AG04449 (cell line): ENCODE results near the gene FYCO1.

Experiments
- CTCF ChIA-PET: fragments of 350-600 bp; formaldehyde crosslinking; extraction: SDS; loops from one replicate; lab custom pipeline; 2021; ENCODE audit warnings: antibody characterized with exemption; lab: Yijun Ruan, JAX
- POLR2A ChIA-PET: fragments of 400-600, 350-600 bp; formaldehyde crosslinking; extraction: SDS; loops from one replicate; lab custom pipeline; 2020; ENCODE audit warnings: antibody characterized with exemption, inconsistent platforms; lab: Yijun Ruan, JAX
- DNase-seq: peaks from one replicate; pipeline ENCODE4 v3.0.0-alpha.2; 2010; ENCODE audit warnings: low read depth, low spot score
- H3K4me3 ChIP-seq: 2 replicates; pipeline ENCODE4 v1.5.1; 2011; ENCODE audit warnings: low read depth, mild to moderate bottlenecking, control low read depth, low read length
- TF ChIP-seq, protein P1 (sequence below): IDR thresholded peaks from one replicate; pipeline ENCODE4 v1.5.1; 2011; ENCODE audit warnings: mild to moderate bottlenecking, moderate library complexity, low read length, control low read depth, inconsistent platforms; ENCODE audit not compliant: insufficient read depth; ENCODE audit errors: missing control alignments

FYCO1 gene

DNA sequence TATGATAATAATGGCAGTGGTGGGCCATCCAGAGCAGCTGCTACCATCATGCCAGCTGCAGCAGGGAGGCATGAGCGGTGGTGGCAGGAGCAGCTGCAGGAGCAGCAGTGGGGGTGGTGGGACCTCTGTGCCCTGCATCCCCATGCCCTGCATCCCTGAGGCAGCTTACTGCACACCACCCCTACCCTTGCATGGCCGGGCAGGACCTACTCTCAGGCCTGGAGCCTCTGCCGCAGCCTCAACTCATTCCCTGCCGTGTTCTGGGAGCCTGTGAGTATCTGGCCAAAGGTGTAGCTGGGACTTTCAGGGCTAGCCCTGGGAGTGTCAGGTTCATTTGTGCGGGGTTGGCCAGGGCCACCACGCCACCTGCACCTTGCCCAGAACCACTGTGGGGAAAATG, 35.0 kb upstream of the FYCO1 start:
- CTCF ChIA-PET = no interaction called here
- DNase-seq = no peak
- POLR2A ChIA-PET = no interaction called here
- TF ChIP-seq, protein P1, sequence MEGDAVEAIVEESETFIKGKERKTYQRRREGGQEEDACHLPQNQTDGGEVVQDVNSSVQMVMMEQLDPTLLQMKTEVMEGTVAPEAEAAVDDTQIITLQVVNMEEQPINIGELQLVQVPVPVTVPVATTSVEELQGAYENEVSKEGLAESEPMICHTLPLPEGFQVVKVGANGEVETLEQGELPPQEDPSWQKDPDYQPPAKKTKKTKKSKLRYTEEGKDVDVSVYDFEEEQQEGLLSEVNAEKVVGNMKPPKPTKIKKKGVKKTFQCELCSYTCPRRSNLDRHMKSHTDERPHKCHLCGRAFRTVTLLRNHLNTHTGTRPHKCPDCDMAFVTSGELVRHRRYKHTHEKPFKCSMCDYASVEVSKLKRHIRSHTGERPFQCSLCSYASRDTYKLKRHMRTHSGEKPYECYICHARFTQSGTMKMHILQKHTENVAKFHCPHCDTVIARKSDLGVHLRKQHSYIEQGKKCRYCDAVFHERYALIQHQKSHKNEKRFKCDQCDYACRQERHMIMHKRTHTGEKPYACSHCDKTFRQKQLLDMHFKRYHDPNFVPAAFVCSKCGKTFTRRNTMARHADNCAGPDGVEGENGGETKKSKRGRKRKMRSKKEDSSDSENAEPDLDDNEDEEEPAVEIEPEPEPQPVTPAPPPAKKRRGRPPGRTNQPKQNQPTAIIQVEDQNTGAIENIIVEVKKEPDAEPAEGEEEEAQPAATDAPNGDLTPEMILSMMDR = no peak
- H3K4me3 ChIP-seq = no peak overlapping the region

DNA sequence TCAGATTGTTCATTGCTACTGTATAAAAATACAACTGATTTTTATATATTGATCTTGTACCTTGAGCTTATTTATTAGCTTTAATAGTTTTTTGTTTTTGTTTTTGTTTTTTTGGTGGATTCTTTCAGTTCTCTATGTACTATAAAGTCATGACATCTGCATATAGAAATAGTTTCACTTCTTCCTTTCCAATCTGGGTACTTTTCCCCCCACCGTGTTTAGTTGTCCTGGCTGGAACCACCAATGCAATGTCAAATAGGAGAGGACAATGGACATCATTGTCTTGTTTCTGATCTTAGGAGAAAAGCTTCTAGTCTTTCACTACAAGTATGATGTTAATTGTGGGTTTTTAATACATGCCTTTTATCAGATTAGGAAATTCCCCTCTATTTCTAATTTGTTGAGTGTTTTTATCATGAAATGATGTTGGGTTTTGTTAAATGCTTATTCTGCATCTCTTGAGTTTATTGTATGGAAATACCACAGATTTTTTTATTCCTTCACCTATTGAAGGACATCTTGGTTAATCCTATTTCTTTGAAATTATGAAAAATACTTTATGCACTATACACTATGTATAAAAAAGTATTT, 34.4 kb upstream of the FYCO1 start:
- CTCF ChIA-PET = no interaction called here
- POLR2A ChIA-PET = no interaction called here
- TF ChIP-seq, protein P1 = no peak
- DNase-seq = no peak
- H3K4me3 ChIP-seq = no peak overlapping the region

DNA sequence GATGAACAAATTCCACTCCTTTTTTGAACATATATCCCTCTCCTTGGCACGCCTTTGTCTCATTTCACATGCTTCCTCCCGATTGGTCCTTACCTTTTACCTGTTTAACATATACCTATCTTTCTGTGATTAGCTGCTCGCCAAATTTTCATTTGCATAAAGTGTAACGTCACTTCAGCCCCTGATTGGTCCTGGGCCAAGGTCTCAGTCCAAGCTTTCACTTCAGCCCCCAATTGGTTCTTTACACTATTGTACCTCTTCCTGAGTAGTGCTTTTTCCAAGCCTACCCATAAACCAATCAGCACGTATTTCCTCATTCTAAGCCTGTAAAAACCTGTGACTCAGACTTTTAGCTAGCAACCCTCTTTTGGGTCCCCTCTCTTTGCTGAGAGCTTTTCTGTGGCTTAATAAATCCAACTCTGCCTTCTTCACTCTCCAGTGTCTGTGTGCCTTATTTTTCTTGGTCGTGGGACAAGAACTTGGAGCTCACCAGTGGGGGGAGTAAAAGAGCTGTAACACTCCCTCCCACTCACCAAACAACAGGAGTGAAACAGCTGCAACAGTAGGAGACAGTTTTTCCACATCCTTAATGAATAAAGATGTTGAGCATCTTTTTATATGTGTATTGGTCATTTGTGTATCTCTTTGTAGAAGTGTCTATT, 32.2 kb upstream of the FYCO1 start:
- ChIA-PET CTCF (interaction anchor here (1.3 to 1.9 kb wide), 4 partner anchors 10 to 99 kb away, joined by 3 to 11 read pairs (median 4); no protein-coding TSS in a partner anchor), POLR2A (no interaction called here)
- no peak overlapping the region for H3K4me3 ChIP-seq
- TF ChIP-seq, protein P1 = no peak
- DNase-seq = no peak

DNA sequence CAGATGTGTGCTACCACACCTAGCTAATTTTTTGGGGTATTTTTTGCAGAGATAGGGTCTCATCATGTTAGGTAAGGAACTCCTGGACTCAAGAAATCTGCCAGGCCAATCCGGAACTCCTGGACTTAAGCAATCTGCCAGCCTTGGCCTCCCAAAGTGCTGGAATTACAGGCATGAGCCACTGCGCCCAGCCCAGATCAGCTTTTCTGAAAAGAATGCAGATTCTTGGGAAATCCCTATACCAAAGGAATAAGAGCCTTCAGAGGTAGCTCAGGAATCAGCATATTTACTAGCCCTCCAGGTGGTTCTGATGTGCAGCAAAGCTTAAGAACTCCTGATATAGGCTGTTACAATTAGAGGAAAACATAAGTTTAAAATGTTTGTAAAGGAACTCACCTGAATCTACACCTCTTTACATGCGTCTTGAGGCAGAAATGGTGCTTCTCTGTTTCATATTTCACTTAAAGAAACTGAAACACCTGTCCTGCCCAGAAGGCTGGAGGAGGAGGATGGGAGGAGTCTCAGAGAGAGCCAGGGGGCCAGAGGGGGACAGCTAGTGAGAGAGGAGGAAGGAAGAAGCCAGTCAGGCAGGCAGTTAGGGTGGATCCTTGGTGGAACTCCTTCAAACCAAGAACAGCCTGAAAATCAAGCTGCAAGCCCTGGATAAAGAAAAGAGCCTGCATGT, 31.5 kb upstream of the FYCO1 start, which contains the start of gene XCR1:
Gene XCR1, minus strand, starts transcription at position 463 of the 685 bp plus-strand sequence. CDS start 5,536 bp downstream, outside the sequence.
- CTCF ChIA-PET = interaction anchor here (1.7 to 1.9 kb wide), 3 partner anchors 10 to 88 kb away, joined by 4 to 11 read pairs (median 5); no protein-coding TSS in a partner anchor
- TF ChIP-seq, protein P1 = no peak

DNA sequence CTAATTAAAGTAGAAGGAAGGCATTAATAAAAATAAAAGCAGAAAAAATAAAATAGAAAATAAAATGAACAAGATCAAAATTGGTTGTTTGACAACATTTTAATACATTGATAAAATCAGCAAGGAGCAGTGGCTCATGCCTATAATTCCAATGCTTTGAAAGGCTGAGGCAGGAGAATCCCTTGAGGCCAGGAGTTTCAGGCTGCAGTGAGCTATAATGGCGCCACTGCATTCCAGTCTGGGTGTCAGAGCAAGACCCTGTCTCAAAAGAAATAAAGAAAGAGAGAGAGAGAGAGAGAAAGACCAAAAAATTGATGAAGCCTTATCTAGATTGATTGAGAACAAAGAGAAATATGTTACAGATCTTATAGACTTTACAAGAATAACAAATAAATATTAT, 29.5 kb upstream of the FYCO1 start:
- DNase-seq = no peak
- no peak overlapping the region for H3K4me3 ChIP-seq
- TF ChIP-seq, protein P1 = no peak
- CTCF ChIA-PET = no interaction called here
- POLR2A ChIA-PET = no interaction called here

More for the DNA sequence above, 31.5 kb upstream of the FYCO1 start, which contains the start of gene XCR1:
- DNase-seq = no peak
- no peak within 1 kb of the TSS for H3K4me3 ChIP-seq
- POLR2A ChIA-PET = no interaction called here

DNA sequence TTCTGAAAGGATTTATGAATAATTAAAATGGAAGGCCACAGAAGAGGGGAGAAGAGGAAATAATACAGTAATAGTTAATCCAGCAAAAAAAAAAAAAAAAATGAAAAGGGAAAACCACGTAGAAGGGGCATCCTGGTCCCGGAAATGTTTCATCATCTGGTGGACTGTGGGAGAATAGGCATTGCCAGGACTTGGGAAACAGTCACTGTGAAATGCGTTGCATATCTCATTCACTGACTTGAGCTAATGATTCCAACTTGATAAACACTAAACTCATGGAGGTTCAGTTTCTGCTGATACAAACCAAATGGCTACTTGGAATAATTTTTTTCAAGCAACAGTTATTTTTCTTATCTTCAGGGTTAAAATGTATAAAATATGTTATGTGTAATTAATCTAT, 28.5 kb upstream of the FYCO1 start:
- DNase-seq = no peak
- POLR2A ChIA-PET = no interaction called here
- CTCF ChIA-PET = no interaction called here
- H3K4me3 ChIP-seq = no peak overlapping the region
- TF ChIP-seq, protein P1 = no peak
